ENCODE results near the gene NRAP.

Gene NRAP

DNA sequence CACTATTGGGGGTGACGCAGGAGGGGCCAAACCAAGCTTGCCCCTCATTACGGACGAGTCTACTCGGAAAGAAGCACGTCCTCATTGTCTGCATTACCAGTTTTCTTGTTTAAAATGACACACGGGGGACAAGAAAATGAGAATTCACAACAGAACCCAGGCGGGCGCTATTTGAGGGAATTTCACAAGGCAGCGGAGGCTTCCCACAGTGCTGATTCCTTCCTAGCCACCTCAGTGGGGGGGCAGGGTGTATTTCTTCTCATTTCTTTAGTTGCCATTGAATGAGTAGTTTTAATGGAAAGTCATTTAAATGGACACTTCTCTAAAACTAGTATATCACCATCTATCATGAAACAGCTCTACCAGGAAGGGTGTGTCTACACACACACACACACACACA lies 42.9 kb downstream of the NRAP start:
- H3K9me3 ChIP-seq, result no peaks in the 10 kb centered on the region
- H3K4me1 ChIP-seq (ENCODE audit: control insufficient read depth in 1 of 2, insufficient read depth in 1 of 2, low read depth in 1 of 2, low read length in 1 of 2), result no peaks in the 10 kb centered on the region
- H3K27ac ChIP-seq, result no peak overlapping the region
- H3K27me3 ChIP-seq, result peaks cover 53% of the 10 kb centered on the region
- no peak overlapping the region for H3K4me3 ChIP-seq (ENCODE audit: low read depth in 1 of 2, low read length in 1 of 2)
- no peaks in the 10 kb centered on the region for H3K36me3 ChIP-seq
- TF ChIP-seq, protein P1, sequence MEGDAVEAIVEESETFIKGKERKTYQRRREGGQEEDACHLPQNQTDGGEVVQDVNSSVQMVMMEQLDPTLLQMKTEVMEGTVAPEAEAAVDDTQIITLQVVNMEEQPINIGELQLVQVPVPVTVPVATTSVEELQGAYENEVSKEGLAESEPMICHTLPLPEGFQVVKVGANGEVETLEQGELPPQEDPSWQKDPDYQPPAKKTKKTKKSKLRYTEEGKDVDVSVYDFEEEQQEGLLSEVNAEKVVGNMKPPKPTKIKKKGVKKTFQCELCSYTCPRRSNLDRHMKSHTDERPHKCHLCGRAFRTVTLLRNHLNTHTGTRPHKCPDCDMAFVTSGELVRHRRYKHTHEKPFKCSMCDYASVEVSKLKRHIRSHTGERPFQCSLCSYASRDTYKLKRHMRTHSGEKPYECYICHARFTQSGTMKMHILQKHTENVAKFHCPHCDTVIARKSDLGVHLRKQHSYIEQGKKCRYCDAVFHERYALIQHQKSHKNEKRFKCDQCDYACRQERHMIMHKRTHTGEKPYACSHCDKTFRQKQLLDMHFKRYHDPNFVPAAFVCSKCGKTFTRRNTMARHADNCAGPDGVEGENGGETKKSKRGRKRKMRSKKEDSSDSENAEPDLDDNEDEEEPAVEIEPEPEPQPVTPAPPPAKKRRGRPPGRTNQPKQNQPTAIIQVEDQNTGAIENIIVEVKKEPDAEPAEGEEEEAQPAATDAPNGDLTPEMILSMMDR (IDR thresholded peaks at IDR 0.05), result no peak

DNA sequence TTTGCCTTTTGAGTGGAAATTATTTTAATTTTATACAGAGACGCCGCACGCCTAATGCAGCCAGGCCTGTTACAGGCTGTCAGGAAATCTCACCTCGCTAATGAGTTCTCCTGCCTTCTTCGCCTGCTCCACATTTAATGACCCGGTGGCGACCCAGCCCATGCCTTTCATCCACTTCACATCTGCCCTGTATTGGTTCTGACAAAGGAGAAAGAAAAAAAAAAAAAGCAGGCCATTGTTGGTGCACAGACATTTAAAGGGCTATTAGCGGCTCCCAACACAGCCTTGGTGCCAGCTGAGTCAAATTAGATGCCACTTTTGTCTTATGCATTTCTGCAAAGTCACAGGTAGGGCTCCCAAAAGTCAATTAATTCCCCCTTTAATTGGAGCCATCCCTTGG lies 43.3 kb downstream of the NRAP start:
- TF ChIP-seq, protein P1 (IDR thresholded peaks at IDR 0.05), result no peak
- no peak overlapping the region for H3K4me3 ChIP-seq (ENCODE audit: low read depth in 1 of 2, low read length in 1 of 2)
- no peaks in the 10 kb centered on the region for H3K36me3 ChIP-seq

DNA sequence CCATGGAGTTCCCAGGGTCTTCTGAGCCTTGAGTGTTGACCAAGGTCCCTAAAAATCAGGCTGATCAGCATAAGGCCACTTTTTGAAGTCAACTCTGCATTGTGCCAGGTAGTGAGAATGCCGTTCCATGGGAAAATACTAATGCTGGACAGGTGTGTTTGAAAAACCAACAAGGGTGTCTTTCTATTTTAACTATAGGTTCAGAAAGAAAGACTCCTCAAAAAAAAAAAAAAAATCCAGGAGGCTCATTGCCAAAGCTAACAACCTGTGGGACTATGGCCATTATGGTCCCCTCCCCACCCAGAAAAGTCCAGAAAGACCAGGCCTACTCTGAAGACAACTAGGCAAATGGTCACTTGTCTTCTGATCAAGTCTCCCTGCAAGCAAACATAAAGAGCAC lies 44.4 kb downstream of the NRAP start:
- no peaks in the 10 kb centered on the region for H3K36me3 ChIP-seq
- no peaks in the 10 kb centered on the region for H3K9me3 ChIP-seq
- no peak overlapping the region for H3K4me3 ChIP-seq (ENCODE audit: low read depth in 1 of 2, low read length in 1 of 2)
- TF ChIP-seq, protein P1 (IDR thresholded peaks at IDR 0.05), result no peak
- no peak overlapping the region for H3K27ac ChIP-seq
- no peaks in the 10 kb centered on the region for H3K4me1 ChIP-seq (ENCODE audit: control insufficient read depth in 1 of 2, insufficient read depth in 1 of 2, low read depth in 1 of 2, low read length in 1 of 2)
- H3K27me3 ChIP-seq, result peaks cover 57% of the 10 kb centered on the region

More for the DNA sequence above, 43.3 kb downstream of the NRAP start:
- H3K27me3 ChIP-seq, result peaks cover 57% of the 10 kb centered on the region
- H3K9me3 ChIP-seq, result no peaks in the 10 kb centered on the region
- H3K27ac ChIP-seq, result no peak overlapping the region
- H3K4me1 ChIP-seq (ENCODE audit: control insufficient read depth in 1 of 2, insufficient read depth in 1 of 2, low read depth in 1 of 2, low read length in 1 of 2), result no peaks in the 10 kb centered on the region

DNA sequence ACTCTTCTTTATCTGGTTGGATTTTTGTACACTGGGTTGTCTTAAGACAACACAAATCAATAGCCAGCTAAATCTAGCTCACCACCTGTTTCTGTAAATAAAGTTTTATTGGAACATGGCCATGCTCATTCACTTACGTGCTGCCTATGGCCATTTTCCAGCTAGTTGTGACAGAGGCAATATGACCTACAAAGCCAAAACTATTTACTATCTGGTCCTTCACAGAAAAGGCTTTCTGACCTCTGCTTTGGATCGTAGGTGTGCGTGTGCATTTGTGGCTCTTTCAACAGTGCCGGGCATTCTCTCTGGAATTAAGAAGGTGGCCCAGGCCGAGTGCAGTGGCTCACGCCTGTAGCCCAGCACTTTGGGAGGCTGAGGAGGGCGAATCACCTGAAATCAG lies 45.5 kb downstream of the NRAP start:
- Histone ChIP-seq H3K4me3 (ENCODE audit: low read depth in 1 of 2, low read length in 1 of 2) (no peak overlapping the region), H3K4me1 (ENCODE audit: control insufficient read depth in 1 of 2, insufficient read depth in 1 of 2, low read depth in 1 of 2, low read length in 1 of 2) (no peaks in the 10 kb centered on the region), H3K27ac (no peak overlapping the region), H3K27me3 (peaks cover 57% of the 10 kb centered on the region), H3K36me3 (no peaks in the 10 kb centered on the region), H3K9me3 (no peaks in the 10 kb centered on the region)
- TF ChIP-seq, protein P1 (IDR thresholded peaks at IDR 0.05), result no peak

DNA sequence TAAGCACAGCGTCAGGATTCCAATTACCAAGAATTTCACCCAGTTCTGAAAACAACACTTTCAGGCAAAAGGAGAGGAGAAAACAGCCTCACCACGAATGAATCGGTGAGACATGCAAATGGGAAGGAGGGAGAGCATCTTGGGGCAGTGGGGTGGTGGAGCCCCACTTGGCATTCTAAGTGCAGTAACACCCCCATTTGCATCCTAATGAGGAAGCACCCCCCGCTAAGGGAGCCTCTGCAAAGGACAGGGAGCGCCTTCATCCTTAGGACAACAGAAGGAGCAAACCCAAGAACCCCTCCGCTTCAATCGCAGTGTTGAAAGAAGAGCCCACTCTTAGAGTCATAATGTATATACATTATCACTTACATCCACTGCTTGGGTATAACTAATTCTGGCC lies 46.8 kb downstream of the NRAP start:
- Histone ChIP-seq H3K9me3 (no peaks in the 10 kb centered on the region), H3K4me3 (ENCODE audit: low read depth in 1 of 2, low read length in 1 of 2) (no peak overlapping the region), H3K4me1 (ENCODE audit: control insufficient read depth in 1 of 2, insufficient read depth in 1 of 2, low read depth in 1 of 2, low read length in 1 of 2) (no peaks in the 10 kb centered on the region), H3K27me3 (peaks cover 53% of the 10 kb centered on the region), H3K27ac (no peak overlapping the region), H3K36me3 (no peaks in the 10 kb centered on the region)
- TF ChIP-seq, protein P1 (IDR thresholded peaks at IDR 0.05), result no peak

Measured in neutrophil (primary cell).